Progenitor cell of endocrine pancreas (in vitro differentiated cells): ENCODE results near the gene ZNF385B. TPM values are rescaled to one million over a fixed set of nuclear protein-coding genes. Genes with fewer than 3 reads are reported as not detected.
"Not testable (repeated sequence)": the region's sequence is repeated elsewhere in the genome, so short reads cannot be mapped to it uniquely, and the experiment has no call there.

Experiments
- DNase-seq: peaks from one replicate; pipeline ENCODE4 v3.0.0; 2021; ENCODE audit warnings: low spot score; ENCODE audit not compliant: unreplicated experiment
- H3K27ac Mint-ChIP-seq: 2 replicates; pipeline ENCODE4 v1.8.0; 2021; ENCODE audit warnings: mild to moderate bottlenecking, moderate library complexity, mixed read lengths
- H3K27me3 Mint-ChIP-seq: 2 replicates; pipeline ENCODE4 v1.8.0; 2021; ENCODE audit warnings: mixed read lengths
- H3K36me3 Mint-ChIP-seq: 2 replicates; pipeline ENCODE4 v1.8.0; 2022; ENCODE audit warnings: mixed read lengths; ENCODE audit not compliant: insufficient read depth
- H3K4me1 Mint-ChIP-seq: 2 replicates; pipeline ENCODE4 v1.8.0; 2021; ENCODE audit warnings: low read depth, mixed read lengths
- H3K4me3 Mint-ChIP-seq: 2 replicates; pipeline ENCODE4 v1.8.0; 2021; ENCODE audit warnings: low read depth, mild to moderate bottlenecking, moderate library complexity, mixed read lengths
- H3K9me3 Mint-ChIP-seq: 2 replicates; pipeline ENCODE4 v1.8.0; 2021; ENCODE audit warnings: low read depth, mixed read lengths
- CTCF ChIP-seq: fragments of 200-600 bp; sonication (generic); IDR thresholded peaks from one replicate; pipeline ENCODE4 v1.5.0; 2021; ENCODE audit warnings: antibody characterized with exemption, mild to moderate bottlenecking; ENCODE audit not compliant: unreplicated experiment
- total RNA-seq: library from RNA; stranded (reverse); gene quantifications from 2 replicates; pipeline ENCODE4 v1.2.1, GENCODE V29; 2021

Gene ZNF385B
- total RNA-seq, 1 donor from 2014 or later: 4.9 TPM

- no peak overlapping the region for H3K4me3 Mint-ChIP-seq
- H3K9me3 Mint-ChIP-seq: peaks cover 3% of the 10 kb centered on the region
- H3K27me3 Mint-ChIP-seq: no peaks in the 10 kb centered on the region
- DNase-seq: no peak
- peaks cover 18% of the 10 kb centered on the region for H3K4me1 Mint-ChIP-seq
- no peaks in the 10 kb centered on the region for H3K36me3 Mint-ChIP-seq
- TF ChIP-seq CTCF: peak; percentile 12
- H3K27ac Mint-ChIP-seq: peak overlapping the region; percentile 41
Observed at GRCh38 chr2:179787601-179788000, 73.8 kb downstream of the ZNF385B start.

GRCh38 chr2:179785902-179786301, 75.5 kb downstream of the ZNF385B start:
- Mint-ChIP-seq H3K27ac (no peak overlapping the region), H3K4me1 (peaks cover 18% of the 10 kb centered on the region), H3K4me3 (no peak overlapping the region), H3K27me3 (no peaks in the 10 kb centered on the region), H3K9me3 (peaks cover 5% of the 10 kb centered on the region), H3K36me3 (no peaks in the 10 kb centered on the region)
- TF ChIP-seq CTCF: no peak
- no peak for DNase-seq

- not testable (repeated sequence) for H3K4me1 Mint-ChIP-seq, H3K36me3 Mint-ChIP-seq, H3K4me3 Mint-ChIP-seq, H3K27ac Mint-ChIP-seq, DNase-seq, H3K9me3 Mint-ChIP-seq, H3K27me3 Mint-ChIP-seq
Observed at GRCh38 chr2:179782346-179782745, 79.1 kb downstream of the ZNF385B start.

GRCh38 chr2:179773986-179774385, 87.4 kb downstream of the ZNF385B start:
- Mint-ChIP-seq H3K27ac (no peak overlapping the region), H3K27me3 (no peaks in the 10 kb centered on the region), H3K36me3 (no peaks in the 10 kb centered on the region), H3K4me1 (no peaks in the 10 kb centered on the region), H3K9me3 (no peaks in the 10 kb centered on the region), H3K4me3 (no peak overlapping the region)
- no peak for DNase-seq
- no peak for TF ChIP-seq CTCF

GRCh38 chr2:179772346-179772745, 89.1 kb downstream of the ZNF385B start:
- Mint-ChIP-seq H3K27ac (no peak overlapping the region), H3K4me3 (no peak overlapping the region), H3K4me1 (no peaks in the 10 kb centered on the region), H3K36me3 (no peaks in the 10 kb centered on the region), H3K27me3 (no peaks in the 10 kb centered on the region), H3K9me3 (no peaks in the 10 kb centered on the region)
- no peak for DNase-seq
- TF ChIP-seq CTCF: no peak

- no peak overlapping the region for H3K27ac Mint-ChIP-seq
- DNase-seq: no peak
- no peaks in the 10 kb centered on the region for H3K27me3 Mint-ChIP-seq
- H3K9me3 Mint-ChIP-seq: no peaks in the 10 kb centered on the region
- TF ChIP-seq CTCF: no peak
- no peaks in the 10 kb centered on the region for H3K36me3 Mint-ChIP-seq
- H3K4me3 Mint-ChIP-seq: no peak overlapping the region
- no peaks in the 10 kb centered on the region for H3K4me1 Mint-ChIP-seq
Observed at GRCh38 chr2:179771791-179772190, 89.6 kb downstream of the ZNF385B start.
